K562 (cell line): ENCODE data around the gene TRAPPC5. TPM values are rescaled to one million over a fixed set of nuclear protein-coding genes. Genes with fewer than 3 reads are reported as not detected.

Source experiments
- ATAC-seq: fragments of 200-7000 bp; cut with Tn5 transposase; 3 replicates; pipeline ENCODE4 v1.9.1; 2020; ENCODE audit warnings: moderate library complexity
- BruUV-seq: library from RNA; stranded (reverse); fragments of 400-500 nt; replicated peaks from 2 replicates; lab custom pipeline; 2021; lab: Mats Ljungman, UMichigan
- CTCF ChIA-PET: fragments of 300-600 bp; formaldehyde crosslinking; extraction: SDS; loops from one replicate; lab custom pipeline; 2021; ENCODE audit warnings: low intra/inter-chr PET ratio; lab: Yijun Ruan, JAX
- POLR2A ChIA-PET: fragments of 300-600, 350-650 bp; sonication (Branson Sonifier 250); formaldehyde crosslinking; extraction: SDS; loops from one replicate; lab custom pipeline; 2021; ENCODE audit warnings: antibody characterized with exemption, inconsistent platforms; lab: Yijun Ruan, JAX
- DNase-seq, 4 experiments: peaks; one replicate each; pipeline versions ENCODE4 v3.0.0 to v3.0.0-alpha.2; 2011 to 2018; ENCODE audit warnings: low spot score in 3 of 4, mixed read lengths in 3 of 4; ENCODE audit errors: extremely low read depth in 1 of 4
- FAIRE-seq: peaks from 2 replicates; lab custom pipeline; 2011; peaks lifted over from hg19 to GRCh38; lab: Jason Lieb, UNC
- H2AFZ ChIP-seq: 2 replicates; pipeline ENCODE4 v1.6.0; 2011; ENCODE audit warnings: low read depth, low read length, control low read depth, inconsistent platforms
- H3K27ac ChIP-seq: fragments of 200-600 bp; 3 replicates; pipeline ENCODE4 v1.8.0; 2011; ENCODE audit warnings: low read depth, mild to moderate bottlenecking, control low read depth, inconsistent platforms, low read length, moderate library complexity, mixed read lengths; ENCODE audit errors: extremely low read depth
- H3K27me3 ChIP-seq, 2 experiments: fragments of 300-600 bp in 1 of 2; 2 replicates in 1 of 2; 3 replicates in 1 of 2; pipeline versions ENCODE4 v1.6.0 to v1.8.0; 2011; ENCODE audit warnings: inconsistent platforms in 2 of 2, low read length in 2 of 2, mild to moderate bottlenecking in 1 of 2, mixed read lengths in 1 of 2, moderate library complexity in 1 of 2; ENCODE audit not compliant: control insufficient read depth in 2 of 2, insufficient read depth in 2 of 2
- H3K36me3 ChIP-seq: fragments of 300-600 bp; 3 replicates; pipeline ENCODE4 v1.8.0; 2011; ENCODE audit warnings: mild to moderate bottlenecking, low read length, inconsistent platforms; ENCODE audit not compliant: control insufficient read depth, insufficient read depth
- H3K4me1 ChIP-seq, 2 experiments: fragments of 200-600 bp in 1 of 2; replicated peaks in 1 of 2; 2 replicates in 1 of 2; 3 replicates in 1 of 2; pipeline versions ENCODE4 v1.5.1 to v1.8.0; 2011; ENCODE audit warnings: inconsistent platforms in 2 of 2, low read length in 2 of 2, mild to moderate bottlenecking in 1 of 2, mixed read lengths in 1 of 2, moderate library complexity in 1 of 2; ENCODE audit not compliant: control insufficient read depth in 2 of 2, insufficient read depth in 2 of 2
- H3K4me2 ChIP-seq: 2 replicates; pipeline ENCODE4 v1.6.1; 2011; ENCODE audit warnings: low read length, control low read depth, inconsistent platforms, mixed read lengths; ENCODE audit not compliant: insufficient read depth
- H3K4me3 ChIP-seq: fragments of 200-600 bp; sonication (generic), shearing (Covaris generic); 2 replicates; pipeline ENCODE4 v1.5.1; 2016; ENCODE audit warnings: control low read depth, inconsistent platforms
- H3K79me2 ChIP-seq: fragments of 200-600 bp; 3 replicates; pipeline ENCODE4 v1.8.0; 2011; ENCODE audit warnings: low read length, inconsistent platforms; ENCODE audit not compliant: control insufficient read depth, insufficient read depth
- H3K9ac ChIP-seq, 2 experiments: 2 replicates each; pipeline versions ENCODE4 v1.6.0 to v1.6.1; 2011; ENCODE audit warnings: low read depth in 2 of 2, low read length in 2 of 2, control low read depth in 1 of 2, inconsistent platforms in 1 of 2, mild to moderate bottlenecking in 1 of 2, mixed read lengths in 1 of 2; ENCODE audit not compliant: insufficient read depth in 1 of 2
- H3K9me1 ChIP-seq: one replicate; pipeline ENCODE4 v1.6.0; 2011; ENCODE audit warnings: inconsistent platforms, mild to moderate bottlenecking, low read length, moderate library complexity; ENCODE audit not compliant: control insufficient read depth, insufficient read depth
- H3K9me3 ChIP-seq: replicated peaks from 2 replicates; pipeline ENCODE4 v1.5.1; 2011; ENCODE audit warnings: low read depth, low read length, inconsistent platforms; ENCODE audit not compliant: control insufficient read depth, insufficient read depth
- H4K20me1 ChIP-seq: replicated peaks from 2 replicates; pipeline ENCODE4 v1.6.1; 2011; ENCODE audit warnings: low read length, inconsistent platforms, mixed read lengths; ENCODE audit not compliant: control insufficient read depth, insufficient read depth
- BMI1 ChIP-seq: fragments of 150-350 bp; IDR thresholded peaks from 2 replicates; pipeline ENCODE4 v1.6.1; 2014; ENCODE audit warnings: low read length
- GTF3C2 ChIP-seq: IDR thresholded peaks from 3 replicates; pipeline ENCODE4 v1.6.1; 2011; ENCODE audit warnings: borderline replicate concordance, mild to moderate bottlenecking, moderate library complexity; ENCODE audit not compliant: insufficient read length; ENCODE audit errors: extremely low read depth
- ZNF3 ChIP-seq: fragments of 250-450 bp; sonication (Bioruptor Pico); IDR thresholded peaks from 2 replicates; pipeline ENCODE4 v1.5.0; 2021; ENCODE audit warnings: mild to moderate bottlenecking, moderate library complexity
- WGBS: fragments of 100-300 bp; shearing (Covaris generic); methylation state at CpG from one replicate; pipeline ENCODE4 v1.1.6; 2016; ENCODE audit warnings: low coverage, mixed read lengths; ENCODE audit not compliant: insufficient coverage; ENCODE audit errors: missing lambda C conversion rate; 5-methylcytosine and 5-hydroxymethylcytosine counted together
- in situ Hi-C: fragments of 300-500 bp; cut with MboI; formaldehyde crosslinking; loops from 4 replicates; pipeline ENCODE4 v1.15.0; 2018; ENCODE audit warnings: inconsistent platforms, mixed read lengths
- intact Hi-C: fragments of 100-400 bp; cut with micrococcal nuclease; formaldehyde crosslinking; loops from 2 replicates; pipeline ENCODE4 v1.14.2; 2022
- polyA plus RNA-seq, 8 experiments: library from polyadenylated mRNA; depleted of rRNA in 4 of 8; stranded (reverse) in 5 of 8; unstranded in 3 of 8; fragments of >200 nt; fragmentation: Nextera tagmentation in 2 of 8; fragmentation: Illumina TruSeq in 1 of 8; extraction: Ambion mirVana in 2 of 8; extraction: Trizol in 1 of 8; gene quantifications; 2 replicates each; pipeline versions ENCODE4 v1.2.1 to v1.2.3, GENCODE V29; 2011 to 2014; ENCODE audit warnings: inconsistent platforms in 1 of 8, missing spikeins in 1 of 8
- total RNA-seq, 7 experiments: library from RNA; depleted of rRNA in 6 of 7; stranded (reverse); fragments of >200 nt in 6 of 7; fragmentation: Illumina TruSeq in 2 of 7; extraction: Trizol in 2 of 7; gene quantifications; 2 replicates each; pipeline versions ENCODE4 v1.2.1 to v1.2.3, GENCODE V29; 2011 to 2021; ENCODE audit warnings: low replicate concordance in 1 of 7

TRAPPC5 gene
- total and polyA plus RNA-seq, 9 of the 15 experiments (the other 6 are each of a cell fraction or from before 2014, with no cell fraction given): 2.0 to 76.9 (median 29.3) TPM

- ATAC-seq: no peak
- intact Hi-C loops: no loop called here
- 0 out of 2 replicates have a peak, but pooled peaks cover 3% of the 10 kb centered on the region for H4K20me1 ChIP-seq
- POLR2A ChIA-PET: no interaction called here
- no peaks in the 10 kb centered on the region for H3K79me2 ChIP-seq
- H3K9me1 ChIP-seq: no peaks in the 10 kb centered on the region
- no peak for DNase-seq
- H3K4me3 ChIP-seq: no peak overlapping the region
- H3K4me2 ChIP-seq: no peak overlapping the region
- H2AFZ ChIP-seq: no peak overlapping the region
- FAIRE-seq: no peak
- peaks cover 0 to 20% of the 10 kb centered on the region in 2 experiments; a peak in 2 of 5 replicates for H3K4me1 ChIP-seq
- no peaks in the 10 kb centered on the region for H3K9me3 ChIP-seq
- no peak for TF ChIP-seq BMI1
- no peak for TF ChIP-seq ZNF3 (CRISPR knock-in tag)
- no peak for TF ChIP-seq GTF3C2
- TF ChIP-seq, all 486 proteins: peak for 0
- in situ Hi-C loops: no loop called here
- H3K36me3 ChIP-seq: no peaks in the 10 kb centered on the region
- 35% methylated on average over 22 of the region's 34 CpGs for WGBS
- H3K9ac ChIP-seq: no peak overlapping the region
- no TSS peak for BruUV-seq
- no peak overlapping the region for H3K27ac ChIP-seq
- H3K27me3 ChIP-seq: peaks cover 9 to 49% of the 10 kb centered on the region in 2 experiments
- CTCF ChIA-PET: no interaction called here
Measured at GRCh38 chr19:7729831-7730285, 49.2 kb downstream of the TRAPPC5 start.
